Measurements from ENCODE around the gene GJB2.

GJB2 gene

GRCh38 chr13:20227730-20228129 lies 35.0 kb upstream of the GJB2 start:
- in situ Hi-C loops (cut with HindIII; ENCODE audit: low sequenced_read_pairs): no loop called here
- no peak for TF ChIP-seq CTCF (IDR thresholded peaks at IDR 0.05; ENCODE audit: low read depth, low read length, missing control alignments)
- H3K4me3 ChIP-seq (ENCODE audit: low read depth, low read length): no peak overlapping the region
- DNase-seq (ENCODE audit: low read depth): no peak

- in situ Hi-C loops (cut with HindIII; ENCODE audit: low sequenced_read_pairs): no loop called here
- no peak for DNase-seq (ENCODE audit: low read depth)
- H3K4me3 ChIP-seq (ENCODE audit: low read depth, low read length): no peak overlapping the region
- TF ChIP-seq CTCF (IDR thresholded peaks at IDR 0.05; ENCODE audit: low read depth, low read length, missing control alignments): no peak
These were observed 34.5 kb upstream of the GJB2 start for GRCh38 chr13:20227288-20227687.

- no peak overlapping the region for H3K4me3 ChIP-seq (ENCODE audit: low read depth, low read length)
- in situ Hi-C loops (cut with HindIII; ENCODE audit: low sequenced_read_pairs): no loop called here
- no peak for DNase-seq (ENCODE audit: low read depth)
- no peak for TF ChIP-seq CTCF (IDR thresholded peaks at IDR 0.05; ENCODE audit: low read depth, low read length, missing control alignments)
These were observed 29.8 kb upstream of the GJB2 start for GRCh38 chr13:20222553-20222952.

- no peak for TF ChIP-seq CTCF (IDR thresholded peaks at IDR 0.05; ENCODE audit: low read depth, low read length, missing control alignments)
- DNase-seq (ENCODE audit: low read depth): no peak
- in situ Hi-C loops (cut with HindIII; ENCODE audit: low sequenced_read_pairs): no loop called here
- H3K4me3 ChIP-seq (ENCODE audit: low read depth, low read length): no peak overlapping the region
These were observed 29.0 kb upstream of the GJB2 start for GRCh38 chr13:20221772-20222171.

GRCh38 chr13:20219577-20219976 lies 26.8 kb upstream of the GJB2 start:
- DNase-seq (ENCODE audit: low read depth): no peak
- in situ Hi-C loops (cut with HindIII; ENCODE audit: low sequenced_read_pairs): no loop called here
- TF ChIP-seq CTCF (IDR thresholded peaks at IDR 0.05; ENCODE audit: low read depth, low read length, missing control alignments): no peak
- no peak overlapping the region for H3K4me3 ChIP-seq (ENCODE audit: low read depth, low read length)

GRCh38 chr13:20217168-20217567 lies 24.4 kb upstream of the GJB2 start:
- TF ChIP-seq CTCF (IDR thresholded peaks at IDR 0.05; ENCODE audit: low read depth, low read length, missing control alignments): no peak
- no peak overlapping the region for H3K4me3 ChIP-seq (ENCODE audit: low read depth, low read length)
- DNase-seq (ENCODE audit: low read depth): no peak
- in situ Hi-C loops (cut with HindIII; ENCODE audit: low sequenced_read_pairs): no loop called here

GRCh38 chr13:20209948-20210347 lies 17.2 kb upstream of the GJB2 start:
- in situ Hi-C loops (cut with HindIII; ENCODE audit: low sequenced_read_pairs): no loop called here
- DNase-seq (ENCODE audit: low read depth): no peak
- H3K4me3 ChIP-seq (ENCODE audit: low read depth, low read length): no peak overlapping the region
- no peak for TF ChIP-seq CTCF (IDR thresholded peaks at IDR 0.05; ENCODE audit: low read depth, low read length, missing control alignments)
